HL-60 (cell line): ENCODE data around the gene BIRC6.

ENCODE experiments used
- CTCF ChIP-seq: IDR thresholded peaks from one replicate; pipeline ENCODE4 v1.5.1; 2011; ENCODE audit warnings: low read length, control low read depth, inconsistent platforms; ENCODE audit not compliant: insufficient read depth
- POLR2AphosphoS5 ChIP-seq: IDR thresholded peaks from 2 replicates; pipeline ENCODE4 v1.6.1; 2012; ENCODE audit warnings: low read depth

GRCh38 chr2:32314886-32315285 is 41.9 kb upstream of the BIRC6 start:
- no peak for TF ChIP-seq CTCF
- TF ChIP-seq POLR2AphosphoS5 = no peak
